Dendritic cell treated with granulocyte-macrophage colony-stimulating factor and Interleukin-4, amounts not matched to agents 40 ng/mL and 50 ng/mL, for 4 days (primary cell): ENCODE results near the gene ABHD12.
A peak's percentile ranks its signal among the peaks of the same experiment; 100 is the strongest.

Experiments
- H3K27ac Mint-ChIP-seq: one replicate; pipeline ENCODE4 v1.8.0; 2022; ENCODE audit warnings: mild to moderate bottlenecking, mixed read lengths
- H3K27me3 Mint-ChIP-seq: one replicate; pipeline ENCODE4 v1.8.0; 2022; ENCODE audit warnings: mild to moderate bottlenecking, mixed read lengths
- H3K36me3 Mint-ChIP-seq: one replicate; pipeline ENCODE4 v1.8.0; 2022; ENCODE audit warnings: low read depth, mixed read lengths
- H3K4me1 Mint-ChIP-seq: one replicate; pipeline ENCODE4 v1.8.0; 2022; ENCODE audit warnings: low read depth, mixed read lengths
- H3K4me3 Mint-ChIP-seq: one replicate; pipeline ENCODE4 v1.8.0; 2022; ENCODE audit warnings: mild to moderate bottlenecking, moderate library complexity, mixed read lengths
- H3K9me3 Mint-ChIP-seq: one replicate; pipeline ENCODE4 v1.8.0; 2022; ENCODE audit warnings: mixed read lengths
- intact Hi-C: fragments of 100-400 bp; cut with micrococcal nuclease; formaldehyde crosslinking; loops from one replicate; pipeline ENCODE4 v1.15.0; 2022

Gene ABHD12

GRCh38 chr20:25355011-25355595 is 35.5 kb downstream of the ABHD12 start:
- peak overlapping the region; percentile 76 for H3K27ac Mint-ChIP-seq
- H3K27me3 Mint-ChIP-seq: no peaks in the 10 kb centered on the region
- H3K4me3 Mint-ChIP-seq: peak overlapping the region; percentile 40
- H3K9me3 Mint-ChIP-seq: no peaks in the 10 kb centered on the region
- intact Hi-C loops: no loop called here
- H3K36me3 Mint-ChIP-seq: peaks cover 32% of the 10 kb centered on the region
- H3K4me1 Mint-ChIP-seq: peaks cover 66% of the 10 kb centered on the region

- H3K36me3 Mint-ChIP-seq: peaks cover 37% of the 10 kb centered on the region
- peaks cover 73% of the 10 kb centered on the region for H3K4me1 Mint-ChIP-seq
- intact Hi-C loops: loop anchor here (5.0 kb wide), 1 partner anchor 33 kb away; no protein-coding TSS in a partner anchor
- no peak overlapping the region for H3K4me3 Mint-ChIP-seq
- no peaks in the 10 kb centered on the region for H3K9me3 Mint-ChIP-seq
- H3K27ac Mint-ChIP-seq: peak overlapping the region; percentile 76
- H3K27me3 Mint-ChIP-seq: no peaks in the 10 kb centered on the region
These were observed 36.6 kb downstream of the ABHD12 start for GRCh38 chr20:25353747-25354705.

- intact Hi-C loops: loop anchor here (5.0 kb wide), 1 partner anchor 34 kb away; no protein-coding TSS in a partner anchor
- H3K27me3 Mint-ChIP-seq: no peaks in the 10 kb centered on the region
- peaks cover 69% of the 10 kb centered on the region for H3K4me1 Mint-ChIP-seq
- H3K36me3 Mint-ChIP-seq: peaks cover 37% of the 10 kb centered on the region
- H3K9me3 Mint-ChIP-seq: no peaks in the 10 kb centered on the region
- H3K27ac Mint-ChIP-seq: peak overlapping the region; percentile 76
- H3K4me3 Mint-ChIP-seq: no peak overlapping the region
These were observed 37.3 kb downstream of the ABHD12 start for GRCh38 chr20:25353353-25353746.

GRCh38 chr20:25352746-25353145 is 37.9 kb downstream of the ABHD12 start:
- H3K36me3 Mint-ChIP-seq: peaks cover 38% of the 10 kb centered on the region
- H3K27me3 Mint-ChIP-seq: no peaks in the 10 kb centered on the region
- H3K9me3 Mint-ChIP-seq: no peaks in the 10 kb centered on the region
- intact Hi-C loops: loop anchor here (5.0 kb wide), 1 partner anchor 35 kb away; no protein-coding TSS in a partner anchor
- H3K4me1 Mint-ChIP-seq: peaks cover 63% of the 10 kb centered on the region
- H3K4me3 Mint-ChIP-seq: no peak overlapping the region
- H3K27ac Mint-ChIP-seq: no peak overlapping the region

GRCh38 chr20:25351024-25351360 is 39.6 kb downstream of the ABHD12 start:
- Mint-ChIP-seq H3K36me3 (peaks cover 31% of the 10 kb centered on the region), H3K9me3 (no peaks in the 10 kb centered on the region), H3K4me3 (no peak overlapping the region), H3K4me1 (peaks cover 45% of the 10 kb centered on the region), H3K27me3 (no peaks in the 10 kb centered on the region), H3K27ac (no peak overlapping the region)
- intact Hi-C loops: loop anchor here (5.0 kb wide), 1 partner anchor 36 kb away; no protein-coding TSS in a partner anchor

GRCh38 chr20:25346349-25346748 is 44.3 kb downstream of the ABHD12 start:
- no peaks in the 10 kb centered on the region for H3K9me3 Mint-ChIP-seq
- peaks cover 38% of the 10 kb centered on the region for H3K36me3 Mint-ChIP-seq
- no peak overlapping the region for H3K4me3 Mint-ChIP-seq
- no peak overlapping the region for H3K27ac Mint-ChIP-seq
- H3K27me3 Mint-ChIP-seq: no peaks in the 10 kb centered on the region
- H3K4me1 Mint-ChIP-seq: peaks cover 39% of the 10 kb centered on the region
- intact Hi-C loops: no loop called here

- intact Hi-C loops: no loop called here
- Mint-ChIP-seq H3K4me1 (peaks cover 33% of the 10 kb centered on the region), H3K4me3 (no peak overlapping the region), H3K36me3 (peaks cover 34% of the 10 kb centered on the region), H3K27me3 (no peaks in the 10 kb centered on the region), H3K9me3 (no peaks in the 10 kb centered on the region), H3K27ac (no peak overlapping the region)
These were observed 44.9 kb downstream of the ABHD12 start for GRCh38 chr20:25345721-25346120.

GRCh38 chr20:25344634-25345033 is 46.0 kb downstream of the ABHD12 start:
- Mint-ChIP-seq H3K4me3 (no peak overlapping the region), H3K27ac (peak overlapping the region; percentile 22)
- intact Hi-C loops: no loop called here

GRCh38 chr20:25341716-25342680 is 48.6 kb downstream of the ABHD12 start:
- no peak overlapping the region for H3K4me3 Mint-ChIP-seq
- H3K4me1 Mint-ChIP-seq: peaks cover 37% of the 10 kb centered on the region
- intact Hi-C loops: no loop called here
- H3K27ac Mint-ChIP-seq: no peak overlapping the region
- H3K36me3 Mint-ChIP-seq: peaks cover 45% of the 10 kb centered on the region
- no peaks in the 10 kb centered on the region for H3K9me3 Mint-ChIP-seq
- H3K27me3 Mint-ChIP-seq: no peaks in the 10 kb centered on the region

More at GRCh38 chr20:25344634-25345033, 46.0 kb downstream of the ABHD12 start:
- H3K27me3 Mint-ChIP-seq: no peaks in the 10 kb centered on the region
- H3K4me1 Mint-ChIP-seq: peaks cover 25% of the 10 kb centered on the region
- no peaks in the 10 kb centered on the region for H3K9me3 Mint-ChIP-seq
- peaks cover 25% of the 10 kb centered on the region for H3K36me3 Mint-ChIP-seq

GRCh38 chr20:25340380-25340779 is 50.3 kb downstream of the ABHD12 start:
- no peak overlapping the region for H3K27ac Mint-ChIP-seq
- H3K4me1 Mint-ChIP-seq: peaks cover 43% of the 10 kb centered on the region

GRCh38 chr20:25339608-25340007 is 51.0 kb downstream of the ABHD12 start:
- intact Hi-C loops: no loop called here
- Mint-ChIP-seq H3K9me3 (no peaks in the 10 kb centered on the region), H3K27me3 (no peaks in the 10 kb centered on the region), H3K36me3 (peaks cover 45% of the 10 kb centered on the region), H3K27ac (no peak overlapping the region), H3K4me3 (no peak overlapping the region), H3K4me1 (peaks cover 41% of the 10 kb centered on the region)

More at GRCh38 chr20:25340380-25340779, 50.3 kb downstream of the ABHD12 start:
- intact Hi-C loops: no loop called here
- Mint-ChIP-seq H3K9me3 (no peaks in the 10 kb centered on the region), H3K36me3 (peaks cover 52% of the 10 kb centered on the region), H3K4me3 (no peak overlapping the region), H3K27me3 (no peaks in the 10 kb centered on the region)

- Mint-ChIP-seq H3K36me3 (peaks cover 39% of the 10 kb centered on the region), H3K4me1 (peaks cover 29% of the 10 kb centered on the region), H3K27ac (peak overlapping the region; percentile 65), H3K4me3 (no peak overlapping the region), H3K27me3 (no peaks in the 10 kb centered on the region), H3K9me3 (no peaks in the 10 kb centered on the region)
- intact Hi-C loops: no loop called here
These were observed 52.3 kb downstream of the ABHD12 start for GRCh38 chr20:25338112-25339023.
